SK-MEL-5 (cell line): ENCODE data around the gene CEP85. TPM values are rescaled to one million over a fixed set of nuclear protein-coding genes. Genes with fewer than 3 reads are reported as not detected.
"Not testable (repeated sequence)": the region's sequence is repeated elsewhere in the genome, so short reads cannot be mapped to it uniquely, and the experiment has no call there.

Source experiments
- DNase-seq: peaks from one replicate; pipeline ENCODE4 v3.0.0-alpha.2; 2016; ENCODE audit warnings: low read depth, low spot score
- in situ Hi-C: cut with HindIII; loops from 2 replicates; pipeline ENCODE4 v1.10.0; 2016; ENCODE audit warnings: low sequenced_read_pairs, high pct_unique_total_duplicates, low pct_unique_long_range_greater_than_20kb
- total RNA-seq: library from RNA; depleted of rRNA; stranded (reverse); fragments of >200 nt; shearing (Covaris generic); gene quantifications from 2 replicates; pipeline ENCODE4 v1.2.3, GENCODE V29; 2014

CEP85 gene
- total RNA-seq, 1 experiment from 2014 or later: 12.3 TPM

DNA sequence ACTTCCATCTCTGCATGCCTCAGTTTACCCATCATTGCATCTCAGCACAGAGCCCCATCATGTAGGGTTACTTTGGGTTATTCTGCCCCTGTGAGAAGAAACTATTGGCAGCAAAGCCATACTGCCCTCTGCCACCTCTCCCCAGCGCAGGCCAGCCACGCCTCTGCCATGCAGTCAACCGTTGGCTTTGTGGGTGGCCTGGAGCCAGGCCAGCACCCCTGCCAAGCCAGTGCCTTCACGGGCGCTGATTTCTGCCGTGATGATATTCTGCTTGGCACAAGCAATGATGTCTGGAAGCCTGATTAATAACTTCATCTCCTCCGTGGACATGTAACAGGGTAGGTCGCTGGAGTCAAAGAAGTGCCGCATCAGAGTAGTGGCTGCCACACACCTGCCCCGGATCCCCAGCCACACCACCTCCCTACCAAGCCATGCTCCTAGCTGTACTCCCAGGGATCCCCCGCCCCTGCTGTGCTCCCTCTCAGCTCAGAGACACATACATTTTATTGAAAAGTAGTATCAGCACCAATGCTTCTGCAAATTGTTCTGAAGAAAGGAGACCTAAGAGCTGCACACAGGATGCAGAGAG, 15.0 kb upstream of the CEP85 start:
- no peak for DNase-seq
- in situ Hi-C loops: no loop called here

DNA sequence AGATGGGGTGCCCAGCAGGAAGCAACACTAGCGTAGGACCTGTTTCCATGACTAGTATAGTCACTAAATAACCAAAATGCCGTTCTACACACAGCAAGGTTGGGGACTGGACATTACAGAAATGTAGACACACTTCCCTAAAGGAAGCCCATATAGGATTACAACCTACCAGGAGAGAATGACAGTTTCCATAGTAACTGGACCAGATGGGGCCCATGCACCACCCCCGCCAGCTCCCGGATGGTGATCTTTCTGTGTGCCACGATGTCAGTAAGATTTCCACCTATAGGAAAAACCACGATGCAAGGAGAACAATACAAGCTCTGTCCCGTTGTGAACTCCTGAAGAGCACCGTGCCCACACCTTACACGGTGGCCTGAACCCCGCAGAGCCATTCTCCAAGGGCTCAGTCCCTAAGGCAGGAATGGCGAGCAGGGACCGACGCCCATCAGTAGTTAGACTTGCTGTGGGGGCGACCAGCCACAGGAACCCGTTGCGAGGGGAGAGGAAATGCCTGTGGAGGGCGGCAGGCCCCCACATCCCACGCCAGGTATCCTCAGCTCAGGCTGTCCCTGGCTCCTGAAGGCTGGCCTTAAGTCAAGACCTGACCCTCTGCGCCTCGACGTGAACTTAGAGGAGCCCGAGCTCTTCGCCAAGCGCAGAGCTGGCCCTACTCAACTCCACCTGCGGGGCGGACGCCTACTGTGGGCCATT, 13.6 kb upstream of the CEP85 start:
- in situ Hi-C loops: no loop called here
- no peak for DNase-seq

DNA sequence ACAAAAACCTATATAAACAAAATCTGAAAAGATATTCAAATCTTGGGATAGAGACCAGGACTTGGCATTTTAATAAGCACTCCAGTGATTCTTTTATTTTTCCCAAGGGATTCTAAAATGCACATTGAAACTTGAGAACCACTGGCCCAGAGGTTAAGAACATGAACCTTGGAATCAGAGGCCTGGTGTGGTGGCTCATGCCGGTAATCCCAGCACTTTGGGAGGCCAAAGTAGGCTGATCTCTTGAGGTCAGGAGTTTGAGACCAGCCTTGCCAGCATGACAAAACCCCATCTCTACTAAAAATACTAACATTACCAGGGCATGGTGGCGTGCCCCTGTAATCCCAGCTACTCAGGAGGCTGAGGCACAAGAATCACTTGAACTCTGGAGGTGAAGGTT, 12.9 kb upstream of the CEP85 start:
- in situ Hi-C loops: no loop called here
- no peak for DNase-seq

DNA sequence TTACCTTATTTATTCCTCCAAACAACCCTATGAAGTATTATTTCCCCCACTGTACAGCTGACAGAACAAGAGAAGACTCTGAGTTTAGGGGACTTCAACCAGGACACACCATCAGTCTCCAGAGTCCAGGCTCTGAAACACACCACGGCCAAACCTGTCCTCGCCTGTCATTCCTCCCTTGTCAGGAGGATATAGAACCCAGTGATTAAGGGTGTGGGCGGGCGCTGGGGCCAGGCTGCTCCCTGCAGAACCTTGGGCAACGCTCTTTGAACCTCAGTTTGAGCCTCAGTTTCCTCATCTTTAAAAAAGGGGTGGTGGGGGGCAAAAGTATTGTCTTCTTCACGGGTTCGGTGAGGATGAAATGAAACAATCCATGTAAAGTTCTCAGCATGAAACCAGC, 9.4 kb upstream of the CEP85 start:
- no peak for DNase-seq
- in situ Hi-C loops: no loop called here

DNA sequence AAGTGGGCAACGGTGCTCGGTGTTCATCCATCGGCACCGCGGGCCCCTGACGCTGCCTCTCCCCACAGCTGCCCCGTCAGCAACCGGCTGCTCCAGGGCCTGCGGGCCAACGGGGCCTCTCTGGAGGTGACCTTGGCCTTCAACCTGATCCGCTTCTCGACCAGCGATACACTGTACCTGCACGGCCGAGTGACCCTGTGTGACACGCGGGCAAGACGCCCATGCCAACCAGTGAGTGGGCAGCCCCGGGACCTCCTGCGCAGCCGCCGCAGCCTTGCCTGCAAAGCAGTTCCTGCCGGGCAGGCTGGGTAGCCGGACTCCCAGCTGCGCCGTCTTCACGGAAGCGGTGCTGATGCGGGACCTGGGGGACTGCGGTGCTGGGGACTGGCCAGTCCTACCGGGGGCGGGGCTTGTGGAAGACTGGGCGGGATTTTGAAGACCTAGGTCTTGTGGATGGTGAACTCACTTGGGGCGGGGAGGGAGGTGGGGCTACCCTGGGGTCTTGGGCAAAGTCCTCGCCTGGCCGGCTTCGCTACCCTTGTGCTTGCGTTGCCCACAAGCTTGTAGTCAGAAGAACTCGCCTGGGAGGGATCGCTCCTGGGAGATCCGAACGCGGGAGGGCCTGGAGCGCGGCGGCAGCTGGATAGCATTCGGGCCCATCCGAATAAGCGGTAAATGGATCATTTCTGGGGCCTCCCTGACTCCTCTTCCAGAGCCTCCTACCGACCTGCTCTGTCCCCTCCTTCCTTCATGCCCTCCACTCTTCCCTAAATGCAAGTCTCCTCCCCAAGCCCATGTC, 8.8 kb upstream of the CEP85 start:
- DNase-seq: no peak
- in situ Hi-C loops: no loop called here

DNA sequence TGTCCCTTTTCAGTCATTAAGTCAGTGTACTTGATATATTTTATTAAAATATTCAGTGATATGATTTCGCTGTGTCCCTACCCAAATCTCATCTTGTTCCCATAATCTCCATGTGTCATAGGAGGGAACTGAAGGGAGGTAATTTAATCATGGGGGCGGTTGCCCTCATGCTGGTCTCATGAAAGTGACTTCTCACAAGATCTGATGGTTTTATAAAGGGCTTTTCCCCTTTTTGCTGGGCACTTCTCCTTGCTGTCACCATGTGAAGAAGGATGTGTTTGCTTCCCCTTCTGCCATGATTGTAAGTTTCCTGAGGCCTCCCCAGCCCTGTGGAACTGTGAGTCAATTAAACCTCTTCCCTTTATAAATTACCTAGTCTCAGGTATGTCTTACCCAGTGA, 3.3 kb upstream of the CEP85 start:
- DNase-seq, in situ Hi-C loops: not testable (repeated sequence)

DNA sequence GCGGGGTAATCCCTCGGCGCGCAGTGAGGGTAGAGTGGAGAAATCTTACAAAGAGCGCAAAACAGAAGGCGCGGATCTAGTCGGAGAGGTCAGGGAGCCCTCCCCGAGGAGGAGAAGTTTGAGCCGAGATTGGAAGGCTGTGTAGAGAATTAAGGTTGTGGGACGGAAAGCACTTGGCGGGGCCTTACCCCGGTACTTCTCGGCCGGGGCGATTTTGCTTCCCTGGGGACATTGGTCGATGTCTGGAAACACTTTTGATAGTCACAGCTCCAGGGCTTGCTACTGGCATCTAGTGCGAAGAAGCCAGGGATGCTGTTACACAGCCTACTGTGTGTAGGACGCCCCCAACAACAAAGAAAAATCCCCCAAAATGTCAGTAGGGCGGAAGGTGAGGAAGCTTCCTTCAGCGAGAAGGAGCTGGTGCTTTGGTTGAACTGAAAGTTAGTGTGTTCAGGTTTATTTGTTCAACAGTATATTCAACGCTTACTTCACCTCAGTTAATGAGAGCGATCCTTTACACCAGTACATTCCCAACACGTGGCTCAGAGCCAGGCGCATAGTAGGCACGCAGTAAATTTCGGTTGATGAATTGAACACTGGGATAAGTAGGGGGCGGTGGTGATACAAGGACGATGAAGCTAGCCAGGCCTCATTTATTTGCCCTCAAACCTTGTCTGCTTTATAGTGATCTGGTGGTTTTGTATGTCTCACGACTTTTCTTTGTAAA, 807 bp downstream of the CEP85 start:
- DNase-seq: peak; percentile 32
- in situ Hi-C loops: no loop called here

DNA sequence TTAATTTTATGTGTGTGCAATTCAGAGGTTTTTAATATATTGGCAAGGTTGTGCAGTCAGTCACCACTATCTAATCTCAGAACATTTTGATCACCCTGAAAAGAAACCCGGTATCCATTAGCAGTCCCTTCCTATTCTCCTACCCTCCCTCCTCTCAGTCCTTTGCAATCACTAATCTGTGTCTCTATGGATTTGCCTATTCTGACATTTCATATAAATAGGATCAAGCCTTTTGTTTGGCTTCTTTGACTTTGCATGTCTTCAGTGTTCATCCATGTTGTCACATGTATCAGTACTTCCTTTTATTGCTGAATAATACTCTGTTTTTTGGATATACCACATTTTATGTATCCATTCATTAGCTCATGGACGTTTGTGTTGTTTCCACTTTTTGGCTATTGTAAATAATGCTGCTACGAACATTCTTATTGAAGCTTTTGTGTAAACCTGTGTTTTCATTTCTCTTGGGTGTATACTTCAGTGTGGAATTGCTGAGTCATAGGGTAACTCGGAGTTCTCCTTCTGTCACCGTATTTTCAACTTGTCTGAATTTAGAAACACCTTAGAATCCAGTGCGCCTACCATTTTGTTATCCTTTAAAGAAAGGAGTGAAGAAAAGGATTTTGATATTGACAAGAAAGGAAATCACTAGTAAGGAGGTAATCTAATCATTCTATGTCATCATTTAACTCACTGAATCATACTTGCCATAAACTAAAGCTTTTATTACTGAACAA, 3.4 kb downstream of the CEP85 start:
- DNase-seq: peak; percentile 13
- in situ Hi-C loops: no loop called here

DNA sequence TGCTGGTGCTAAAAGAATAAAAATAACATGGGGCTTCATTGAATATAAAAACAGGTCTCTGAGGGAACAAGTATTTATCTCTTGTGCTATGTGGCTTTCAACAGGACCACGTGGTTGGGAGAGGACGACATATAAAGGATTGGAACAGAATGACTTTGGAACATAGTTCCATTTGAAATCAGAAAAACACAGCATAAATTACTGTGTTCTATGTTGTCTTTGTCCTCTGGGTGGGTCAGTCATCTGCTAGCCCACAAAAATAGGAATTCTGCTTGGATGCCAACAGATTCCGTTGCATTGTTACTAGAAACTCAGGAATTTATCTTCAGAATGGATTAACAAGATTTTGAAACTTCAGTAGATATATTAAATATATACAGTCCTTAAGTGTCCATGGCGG, 5.9 kb downstream of the CEP85 start:
- in situ Hi-C loops: no loop called here
- peak; percentile 28 for DNase-seq

DNA sequence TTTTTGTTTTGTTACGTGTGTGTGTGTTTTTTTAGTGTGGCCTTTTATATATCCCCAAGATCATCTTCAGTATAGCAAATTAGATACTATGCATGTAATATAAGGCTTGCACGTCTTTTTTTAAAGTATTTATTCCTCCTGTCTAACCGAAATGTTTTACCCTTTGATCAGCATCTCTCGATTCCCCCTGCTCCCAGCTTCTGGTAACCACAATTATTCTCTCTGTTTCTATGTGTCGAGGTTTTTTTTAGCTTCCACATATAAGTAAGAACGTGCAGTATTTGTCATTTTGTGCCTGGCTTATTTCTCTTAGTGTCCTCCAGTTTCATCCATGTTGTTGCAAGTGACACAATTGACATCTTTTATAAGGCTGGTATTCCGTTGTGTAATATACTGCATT, 18.7 kb downstream of the CEP85 start:
- DNase-seq: no peak
- in situ Hi-C loops: no loop called here

DNA sequence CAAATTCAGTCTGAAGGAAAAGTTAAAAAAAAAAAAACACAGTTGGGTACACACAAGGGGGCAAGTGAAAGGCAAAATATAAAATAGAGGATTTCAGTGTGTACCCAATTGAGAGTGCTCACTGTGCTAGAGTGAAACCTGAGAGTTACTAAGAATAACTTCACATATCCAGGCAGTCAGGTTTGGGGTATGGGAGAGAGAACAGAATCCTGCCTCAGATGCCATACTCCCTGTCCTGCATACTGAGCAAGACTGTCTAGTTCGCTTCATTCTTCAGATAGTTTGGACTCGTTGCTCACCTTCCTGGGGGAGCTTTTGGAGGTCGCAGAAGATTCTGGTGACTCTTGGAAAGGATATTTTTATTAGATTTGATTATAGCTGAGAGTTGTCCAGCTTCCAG, 20.4 kb downstream of the CEP85 start:
- no peak for DNase-seq
- in situ Hi-C loops: no loop called here

DNA sequence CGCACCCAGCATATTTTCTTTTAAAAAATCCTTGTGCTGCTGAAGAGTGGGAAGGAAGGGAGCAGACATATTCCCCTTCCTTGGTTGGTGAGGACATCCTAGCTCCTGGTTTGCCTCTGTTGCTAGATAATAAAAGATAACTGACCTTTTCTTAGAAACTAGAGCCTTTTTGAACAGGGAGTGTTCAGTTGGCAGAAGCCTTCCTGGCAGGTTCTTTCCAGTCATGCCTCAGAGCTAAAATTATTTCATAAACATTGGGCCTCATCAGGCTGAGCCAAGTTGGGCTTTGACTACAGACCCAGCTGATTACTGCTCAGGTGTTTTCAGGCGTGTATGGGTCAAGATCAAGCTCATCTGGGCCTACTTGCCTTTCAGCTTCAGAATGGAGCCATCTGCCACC, 23.2 kb downstream of the CEP85 start:
- no peak for DNase-seq
- in situ Hi-C loops: no loop called here

DNA sequence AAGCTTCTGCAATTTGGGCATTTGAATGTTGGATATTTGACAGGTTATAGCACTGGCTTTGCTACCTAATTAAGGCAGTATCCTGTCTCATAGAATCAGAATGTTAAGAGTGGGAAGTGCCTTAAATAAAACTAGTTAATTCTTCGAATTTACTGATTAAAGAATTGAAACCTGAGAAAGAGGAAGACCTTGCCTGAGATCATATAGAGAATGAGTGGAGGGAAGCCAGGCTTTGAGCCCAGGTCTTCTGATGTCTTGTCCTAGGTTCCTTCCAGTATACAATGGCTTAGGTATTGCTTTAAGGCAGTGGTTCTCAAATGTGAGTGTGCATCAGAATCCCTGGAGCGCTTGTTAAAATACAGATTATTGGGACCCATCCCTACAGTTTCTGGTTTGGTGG, 25.0 kb downstream of the CEP85 start:
- no peak for DNase-seq
- in situ Hi-C loops: no loop called here

DNA sequence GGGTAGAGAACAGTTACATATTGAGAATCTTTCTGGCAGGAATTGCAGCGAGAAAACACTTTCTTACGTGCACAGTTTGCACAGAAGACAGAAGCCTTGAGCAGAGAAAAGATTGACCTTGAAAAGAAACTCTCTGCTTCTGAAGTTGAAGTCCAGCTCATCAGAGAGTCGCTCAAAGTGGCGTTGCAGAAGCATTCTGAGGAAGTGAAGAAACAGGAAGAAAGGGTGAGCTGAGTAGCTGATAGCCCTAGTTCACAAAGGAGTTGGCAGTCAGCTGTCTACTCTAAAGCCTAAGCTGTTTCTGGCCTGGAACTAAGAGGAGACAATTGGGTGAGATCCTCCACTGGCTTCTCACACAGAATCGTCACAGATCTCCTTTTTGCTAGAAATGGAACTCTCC, 25.6 kb downstream of the CEP85 start:
- DNase-seq: no peak
- in situ Hi-C loops: no loop called here

DNA sequence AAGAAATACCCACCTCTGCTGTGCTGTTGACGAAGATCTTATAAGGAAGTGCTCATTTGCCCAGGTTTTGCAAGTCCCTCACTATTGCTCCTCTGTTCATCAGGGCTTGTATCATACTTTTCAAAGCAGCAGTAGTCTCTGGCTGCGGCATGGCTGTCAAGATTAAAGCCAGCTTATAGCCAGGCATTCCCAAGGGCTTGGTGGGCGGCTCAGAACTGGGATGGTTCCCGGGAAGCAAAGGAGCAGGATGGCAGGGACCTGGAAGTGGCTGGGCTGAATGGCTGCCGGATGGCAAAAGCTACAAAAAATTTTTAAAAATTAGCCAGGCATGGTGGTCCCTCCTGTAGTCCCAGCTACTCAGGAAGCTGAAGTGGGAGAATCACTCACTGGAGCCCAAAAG, 29.2 kb downstream of the CEP85 start:
- no peak for DNase-seq
- in situ Hi-C loops: no loop called here

DNA sequence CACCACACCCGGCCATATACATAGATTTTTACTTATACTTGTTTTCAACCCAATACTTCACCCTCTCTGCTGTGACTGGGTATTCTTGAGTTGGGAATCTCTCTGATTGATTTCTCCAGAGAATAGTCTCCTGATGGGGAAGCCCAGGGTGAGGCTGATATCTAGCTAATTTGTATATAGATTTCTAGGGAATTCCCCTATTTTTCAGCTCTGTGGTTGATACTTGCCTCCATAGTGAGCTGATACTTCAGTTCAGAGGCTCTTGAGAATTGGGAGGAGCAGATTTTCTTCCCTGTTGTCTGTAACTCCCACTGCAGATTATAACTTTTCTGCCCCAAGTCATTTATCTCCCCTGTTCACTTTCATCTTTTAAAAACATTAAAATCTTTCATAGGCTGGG, 31.4 kb downstream of the CEP85 start:
- no peak for DNase-seq
- in situ Hi-C loops: no loop called here

DNA sequence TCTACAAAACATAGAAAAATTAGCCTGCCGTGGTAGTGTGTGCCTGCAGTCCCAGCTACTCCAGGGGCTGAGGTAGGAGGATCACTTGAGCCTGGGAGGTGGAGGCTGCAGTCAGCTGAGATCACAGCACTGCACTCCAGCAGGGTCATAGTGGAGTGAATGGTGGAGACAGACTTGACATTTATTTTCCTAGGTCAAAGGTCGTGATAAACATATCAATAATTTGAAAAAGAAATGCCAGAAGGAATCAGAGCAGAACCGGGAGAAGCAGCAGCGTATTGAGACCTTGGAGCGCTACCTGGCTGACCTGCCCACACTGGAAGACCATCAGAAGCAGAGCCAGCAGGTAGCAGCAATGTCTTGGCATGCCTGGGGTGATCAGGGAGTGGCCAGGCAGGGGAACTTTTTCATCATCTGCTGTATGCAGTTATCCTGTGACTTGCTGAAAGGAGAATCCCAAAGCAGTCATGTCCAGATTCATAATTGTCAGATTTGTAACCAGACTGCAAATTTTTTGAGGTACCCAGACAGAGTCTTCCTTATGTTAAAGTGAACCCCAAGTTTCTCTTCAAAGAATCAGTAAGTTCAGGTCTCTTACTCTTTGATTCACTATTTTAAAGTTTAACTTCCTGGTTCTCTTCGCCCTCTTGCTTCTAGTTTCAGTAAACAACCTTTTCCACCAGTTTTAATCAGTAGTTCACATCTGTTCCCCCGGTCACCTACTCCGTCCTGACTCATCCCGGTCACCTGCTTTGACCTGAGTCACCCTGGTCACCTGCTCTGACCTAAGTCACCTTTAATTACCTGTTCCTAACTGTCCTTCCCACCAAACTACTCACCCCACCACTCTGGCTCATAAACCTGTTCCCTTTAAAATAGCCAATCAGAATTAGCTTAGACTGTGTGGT, 34.5 kb downstream of the CEP85 start:
- no peak for DNase-seq
- in situ Hi-C loops: no loop called here
